GM23338 (cell line): ENCODE measurements around the gene UBASH3A. TPM values are rescaled to one million over a fixed set of nuclear protein-coding genes. Genes with fewer than 3 reads are reported as not detected.

Experiments
- ATAC-seq: fragments of 200-7000 bp; cut with Tn5 transposase; 3 replicates; pipeline ENCODE4 v1.9.1; 2020
- DNase-seq: peaks from one replicate; pipeline ENCODE4 v3.0.0-alpha.2; 2015; ENCODE audit warnings: low spot score
- H2AFZ ChIP-seq: fragments of 200-600 bp; sonication (generic); 2 replicates; pipeline ENCODE4 v1.8.0; 2016; ENCODE audit warnings: antibody characterized with exemption, mild to moderate bottlenecking, moderate library complexity
- H3F3A ChIP-seq: fragments of 200-600 bp; sonication (generic); replicated peaks from 2 replicates; pipeline ENCODE4 v1.8.0; 2017; ENCODE audit warnings: antibody characterized with exemption, mixed run types, low read depth
- H3K27ac ChIP-seq: fragments of 200-600 bp; sonication (generic); 2 replicates; pipeline ENCODE4 v1.6.1; 2016; ENCODE audit warnings: low read depth
- H3K27me3 ChIP-seq: fragments of 200-600 bp; sonication (generic); 2 replicates; pipeline ENCODE4 v1.8.0; 2016; ENCODE audit warnings: mild to moderate bottlenecking, mixed run types, moderate library complexity; ENCODE audit not compliant: insufficient read depth
- H3K36me3 ChIP-seq: fragments of 200-600 bp; sonication (generic); 2 replicates; pipeline ENCODE4 v1.8.0; 2016; ENCODE audit warnings: mild to moderate bottlenecking; ENCODE audit not compliant: insufficient read depth
- H3K4me1 ChIP-seq: fragments of 200-600 bp; sonication (generic); 2 replicates; pipeline ENCODE4 v1.8.0; 2016; ENCODE audit warnings: mild to moderate bottlenecking, moderate library complexity; ENCODE audit not compliant: insufficient read depth
- H3K4me2 ChIP-seq: fragments of 200-600 bp; sonication (generic); 2 replicates; pipeline ENCODE4 v1.7.1; 2017; ENCODE audit warnings: mixed run types
- H3K4me3 ChIP-seq: fragments of 200-600 bp; sonication (generic); 2 replicates; pipeline ENCODE4 v1.6.1; 2016; ENCODE audit warnings: mixed run types
- H3K79me2 ChIP-seq: fragments of 200-600 bp; sonication (generic); replicated peaks from 2 replicates; pipeline ENCODE4 v1.8.0; 2017; ENCODE audit warnings: mild to moderate bottlenecking; ENCODE audit not compliant: insufficient read depth
- H3K9me2 ChIP-seq: fragments of 200-600 bp; sonication (generic); 2 replicates; pipeline ENCODE4 v1.8.0; 2017; ENCODE audit not compliant: insufficient read depth
- H4K20me1 ChIP-seq: fragments of 200-600 bp; sonication (generic); replicated peaks from 2 replicates; pipeline ENCODE4 v1.8.0; 2017; ENCODE audit warnings: mild to moderate bottlenecking; ENCODE audit not compliant: insufficient read depth
- H3K27ac Mint-ChIP-seq: 2 replicates; pipeline ENCODE4 v1.8.0; 2020; ENCODE audit warnings: inconsistent platforms, mild to moderate bottlenecking, moderate library complexity, mixed read lengths
- H3K27me3 Mint-ChIP-seq: 3 replicates; pipeline ENCODE4 v1.8.0; 2022; ENCODE audit warnings: low read depth, mild to moderate bottlenecking, moderate library complexity, mixed read lengths, inconsistent platforms; ENCODE audit not compliant: insufficient read depth, poor library complexity
- H3K36me3 Mint-ChIP-seq: 3 replicates; pipeline ENCODE4 v1.8.0; 2021; ENCODE audit warnings: low read depth, mild to moderate bottlenecking, inconsistent platforms, moderate library complexity, mixed read lengths
- H3K4me1 Mint-ChIP-seq: 3 replicates; pipeline ENCODE4 v1.8.0; 2020; ENCODE audit warnings: mild to moderate bottlenecking, inconsistent platforms, mixed read lengths
- H3K4me3 Mint-ChIP-seq: 3 replicates; pipeline ENCODE4 v1.8.0; 2021; ENCODE audit warnings: moderate library complexity, mild to moderate bottlenecking, inconsistent platforms, mixed read lengths
- H3K9me3 Mint-ChIP-seq: 3 replicates; pipeline ENCODE4 v1.8.0; 2020; ENCODE audit warnings: moderate library complexity, mild to moderate bottlenecking, inconsistent platforms, mixed read lengths
- CREB1 ChIP-seq: fragments of 250-450 bp; sonication (Bioruptor Pico); IDR thresholded peaks from 2 replicates; pipeline ENCODE4 v1.5.0; 2020; ENCODE audit warnings: low read depth, mild to moderate bottlenecking, moderate library complexity
- EZH2 ChIP-seq: fragments of 200-600 bp; sonication (generic); IDR thresholded peaks from one replicate; pipeline ENCODE4 v1.8.0; 2017; ENCODE audit warnings: antibody characterized with exemption, mild to moderate bottlenecking, low read depth; ENCODE audit not compliant: unreplicated experiment
- JUNB ChIP-seq: IDR thresholded peaks from one replicate; pipeline ENCODE4 v1.6.1; 2016; ENCODE audit warnings: antibody characterized with exemption; ENCODE audit not compliant: unreplicated experiment
- NANOG ChIP-seq: IDR thresholded peaks from 2 replicates; pipeline ENCODE4 v1.6.1; 2016; ENCODE audit warnings: antibody characterized with exemption, borderline replicate concordance
- POLR2AphosphoS5 ChIP-seq: IDR thresholded peaks from 2 replicates; pipeline ENCODE4 v1.6.1; 2016; ENCODE audit warnings: antibody characterized with exemption, low read depth
- ZNF114 ChIP-seq: fragments of 250-450 bp; sonication (Bioruptor Pico); IDR thresholded peaks from 2 replicates; pipeline ENCODE4 v1.5.0; 2020; ENCODE audit warnings: mild to moderate bottlenecking, moderate library complexity
- ZNF331 ChIP-seq: fragments of 250-450 bp; sonication (Bioruptor Pico); IDR thresholded peaks from 2 replicates; pipeline ENCODE4 v1.5.0; 2020; ENCODE audit warnings: low read depth, mild to moderate bottlenecking, moderate library complexity
- polyA plus RNA-seq: library from polyadenylated mRNA; unstranded; fragments of >200 nt; fragmentation: Nextera tagmentation; extraction: Ambion mirVana; gene quantifications from 2 replicates; pipeline ENCODE4 v1.2.1, GENCODE V29; 2016
- total RNA-seq: library from RNA; depleted of rRNA; stranded (reverse); fragments of >200 nt; shearing (Covaris generic); gene quantifications from 2 replicates; pipeline ENCODE4 v1.2.3, GENCODE V29; 2014
- TF ChIP-seq, protein P1 (sequence below): IDR thresholded peaks from one replicate; pipeline ENCODE4 v1.6.1; 2018; ENCODE audit warnings: antibody characterized with exemption; ENCODE audit not compliant: unreplicated experiment
- TF ChIP-seq, protein P2 (sequence below): fragments of 250-450 bp; sonication (Bioruptor Pico); IDR thresholded peaks from 2 replicates; pipeline ENCODE4 v1.5.0; 2020; ENCODE audit warnings: mild to moderate bottlenecking, moderate library complexity
- TF ChIP-seq, protein P3 (sequence below), 2 experiments: fragments of 200-600 bp in 1 of 2; sonication (generic) in 1 of 2; conservative IDR thresholded peaks; 2 replicates each; pipeline versions ENCODE4 v1.5.1 to v1.6.1; 2016 to 2017; ENCODE audit warnings: antibody characterized with exemption in 2 of 2, low read depth in 2 of 2, mild to moderate bottlenecking in 2 of 2, moderate library complexity in 1 of 2
- TF ChIP-seq, protein P4 (sequence below): IDR thresholded peaks from 2 replicates; pipeline ENCODE4 v1.6.1; 2016; ENCODE audit warnings: antibody characterized with exemption

Gene UBASH3A
- total and polyA plus RNA-seq, 2 experiments from 2014 or later: not detected

DNA sequence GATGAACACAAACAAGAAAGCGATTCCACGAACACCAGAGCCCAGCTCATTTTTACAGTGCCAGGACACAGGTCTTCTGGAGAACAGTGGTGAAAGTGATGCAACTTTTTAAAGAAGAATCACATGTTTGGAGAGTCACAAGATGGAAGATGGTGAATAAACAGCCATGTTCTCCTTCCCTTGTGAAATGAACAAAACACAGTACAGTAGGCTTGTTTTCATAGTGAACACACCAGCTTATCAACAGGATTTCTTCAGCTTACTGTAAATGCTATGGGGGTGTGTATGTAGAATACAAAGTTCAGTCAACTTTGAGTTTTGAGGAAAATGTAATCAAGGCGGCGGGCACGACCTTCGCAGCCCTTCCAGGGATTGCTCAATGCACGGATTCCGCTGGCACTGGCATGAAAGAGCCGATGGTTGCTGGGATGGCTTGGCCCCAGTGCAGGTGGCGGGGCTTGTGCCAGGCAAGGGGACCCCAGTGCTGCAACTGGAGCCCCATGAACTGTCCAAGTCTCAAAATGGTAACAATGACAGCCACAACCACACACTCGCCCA, 17.6 kb upstream of the UBASH3A start (continued):
- TF ChIP-seq, protein P1, sequence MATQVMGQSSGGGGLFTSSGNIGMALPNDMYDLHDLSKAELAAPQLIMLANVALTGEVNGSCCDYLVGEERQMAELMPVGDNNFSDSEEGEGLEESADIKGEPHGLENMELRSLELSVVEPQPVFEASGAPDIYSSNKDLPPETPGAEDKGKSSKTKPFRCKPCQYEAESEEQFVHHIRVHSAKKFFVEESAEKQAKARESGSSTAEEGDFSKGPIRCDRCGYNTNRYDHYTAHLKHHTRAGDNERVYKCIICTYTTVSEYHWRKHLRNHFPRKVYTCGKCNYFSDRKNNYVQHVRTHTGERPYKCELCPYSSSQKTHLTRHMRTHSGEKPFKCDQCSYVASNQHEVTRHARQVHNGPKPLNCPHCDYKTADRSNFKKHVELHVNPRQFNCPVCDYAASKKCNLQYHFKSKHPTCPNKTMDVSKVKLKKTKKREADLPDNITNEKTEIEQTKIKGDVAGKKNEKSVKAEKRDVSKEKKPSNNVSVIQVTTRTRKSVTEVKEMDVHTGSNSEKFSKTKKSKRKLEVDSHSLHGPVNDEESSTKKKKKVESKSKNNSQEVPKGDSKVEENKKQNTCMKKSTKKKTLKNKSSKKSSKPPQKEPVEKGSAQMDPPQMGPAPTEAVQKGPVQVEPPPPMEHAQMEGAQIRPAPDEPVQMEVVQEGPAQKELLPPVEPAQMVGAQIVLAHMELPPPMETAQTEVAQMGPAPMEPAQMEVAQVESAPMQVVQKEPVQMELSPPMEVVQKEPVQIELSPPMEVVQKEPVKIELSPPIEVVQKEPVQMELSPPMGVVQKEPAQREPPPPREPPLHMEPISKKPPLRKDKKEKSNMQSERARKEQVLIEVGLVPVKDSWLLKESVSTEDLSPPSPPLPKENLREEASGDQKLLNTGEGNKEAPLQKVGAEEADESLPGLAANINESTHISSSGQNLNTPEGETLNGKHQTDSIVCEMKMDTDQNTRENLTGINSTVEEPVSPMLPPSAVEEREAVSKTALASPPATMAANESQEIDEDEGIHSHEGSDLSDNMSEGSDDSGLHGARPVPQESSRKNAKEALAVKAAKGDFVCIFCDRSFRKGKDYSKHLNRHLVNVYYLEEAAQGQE: no peak
- TF ChIP-seq EZH2 (no peak), NANOG (no peak)
- TF ChIP-seq, protein P2, sequence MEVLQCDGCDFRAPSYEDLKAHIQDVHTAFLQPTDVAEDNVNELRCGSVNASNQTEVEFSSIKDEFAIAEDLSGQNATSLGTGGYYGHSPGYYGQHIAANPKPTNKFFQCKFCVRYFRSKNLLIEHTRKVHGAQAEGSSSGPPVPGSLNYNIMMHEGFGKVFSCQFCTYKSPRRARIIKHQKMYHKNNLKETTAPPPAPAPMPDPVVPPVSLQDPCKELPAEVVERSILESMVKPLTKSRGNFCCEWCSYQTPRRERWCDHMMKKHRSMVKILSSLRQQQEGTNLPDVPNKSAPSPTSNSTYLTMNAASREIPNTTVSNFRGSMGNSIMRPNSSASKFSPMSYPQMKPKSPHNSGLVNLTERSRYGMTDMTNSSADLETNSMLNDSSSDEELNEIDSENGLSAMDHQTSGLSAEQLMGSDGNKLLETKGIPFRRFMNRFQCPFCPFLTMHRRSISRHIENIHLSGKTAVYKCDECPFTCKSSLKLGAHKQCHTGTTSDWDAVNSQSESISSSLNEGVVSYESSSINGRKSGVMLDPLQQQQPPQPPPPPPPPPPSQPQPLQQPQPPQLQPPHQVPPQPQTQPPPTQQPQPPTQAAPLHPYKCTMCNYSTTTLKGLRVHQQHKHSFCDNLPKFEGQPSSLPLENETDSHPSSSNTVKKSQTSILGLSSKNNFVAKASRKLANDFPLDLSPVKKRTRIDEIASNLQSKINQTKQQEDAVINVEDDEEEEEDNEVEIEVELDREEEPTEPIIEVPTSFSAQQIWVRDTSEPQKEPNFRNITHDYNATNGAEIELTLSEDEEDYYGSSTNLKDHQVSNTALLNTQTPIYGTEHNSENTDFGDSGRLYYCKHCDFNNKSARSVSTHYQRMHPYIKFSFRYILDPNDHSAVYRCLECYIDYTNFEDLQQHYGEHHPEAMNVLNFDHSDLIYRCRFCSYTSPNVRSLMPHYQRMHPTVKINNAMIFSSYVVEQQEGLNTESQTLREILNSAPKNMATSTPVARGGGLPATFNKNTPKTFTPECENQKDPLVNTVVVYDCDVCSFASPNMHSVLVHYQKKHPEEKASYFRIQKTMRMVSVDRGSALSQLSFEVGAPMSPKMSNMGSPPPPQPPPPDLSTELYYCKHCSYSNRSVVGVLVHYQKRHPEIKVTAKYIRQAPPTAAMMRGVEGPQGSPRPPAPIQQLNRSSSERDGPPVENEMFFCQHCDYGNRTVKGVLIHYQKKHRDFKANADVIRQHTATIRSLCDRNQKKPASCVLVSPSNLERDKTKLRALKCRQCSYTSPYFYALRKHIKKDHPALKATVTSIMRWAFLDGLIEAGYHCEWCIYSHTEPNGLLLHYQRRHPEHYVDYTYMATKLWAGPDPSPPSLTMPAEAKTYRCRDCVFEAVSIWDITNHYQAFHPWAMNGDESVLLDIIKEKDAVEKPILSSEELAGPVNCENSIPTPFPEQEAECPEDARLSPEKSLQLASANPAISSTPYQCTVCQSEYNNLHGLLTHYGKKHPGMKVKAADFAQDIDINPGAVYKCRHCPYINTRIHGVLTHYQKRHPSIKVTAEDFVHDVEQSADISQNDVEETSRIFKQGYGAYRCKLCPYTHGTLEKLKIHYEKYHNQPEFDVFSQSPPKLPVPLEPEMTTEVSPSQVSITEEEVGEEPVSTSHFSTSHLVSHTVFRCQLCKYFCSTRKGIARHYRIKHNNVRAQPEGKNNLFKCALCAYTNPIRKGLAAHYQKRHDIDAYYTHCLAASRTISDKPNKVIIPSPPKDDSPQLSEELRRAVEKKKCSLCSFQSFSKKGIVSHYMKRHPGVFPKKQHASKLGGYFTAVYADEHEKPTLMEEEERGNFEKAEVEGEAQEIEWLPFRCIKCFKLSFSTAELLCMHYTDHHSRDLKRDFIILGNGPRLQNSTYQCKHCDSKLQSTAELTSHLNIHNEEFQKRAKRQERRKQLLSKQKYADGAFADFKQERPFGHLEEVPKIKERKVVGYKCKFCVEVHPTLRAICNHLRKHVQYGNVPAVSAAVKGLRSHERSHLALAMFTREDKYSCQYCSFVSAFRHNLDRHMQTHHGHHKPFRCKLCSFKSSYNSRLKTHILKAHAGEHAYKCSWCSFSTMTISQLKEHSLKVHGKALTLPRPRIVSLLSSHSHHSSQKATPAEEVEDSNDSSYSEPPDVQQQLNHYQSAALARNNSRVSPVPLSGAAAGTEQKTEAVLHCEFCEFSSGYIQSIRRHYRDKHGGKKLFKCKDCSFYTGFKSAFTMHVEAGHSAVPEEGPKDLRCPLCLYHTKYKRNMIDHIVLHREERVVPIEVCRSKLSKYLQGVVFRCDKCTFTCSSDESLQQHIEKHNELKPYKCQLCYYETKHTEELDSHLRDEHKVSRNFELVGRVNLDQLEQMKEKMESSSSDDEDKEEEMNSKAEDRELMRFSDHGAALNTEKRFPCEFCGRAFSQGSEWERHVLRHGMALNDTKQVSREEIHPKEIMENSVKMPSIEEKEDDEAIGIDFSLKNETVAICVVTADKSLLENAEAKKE (CRISPR knock-in tag): no peak

DNA sequence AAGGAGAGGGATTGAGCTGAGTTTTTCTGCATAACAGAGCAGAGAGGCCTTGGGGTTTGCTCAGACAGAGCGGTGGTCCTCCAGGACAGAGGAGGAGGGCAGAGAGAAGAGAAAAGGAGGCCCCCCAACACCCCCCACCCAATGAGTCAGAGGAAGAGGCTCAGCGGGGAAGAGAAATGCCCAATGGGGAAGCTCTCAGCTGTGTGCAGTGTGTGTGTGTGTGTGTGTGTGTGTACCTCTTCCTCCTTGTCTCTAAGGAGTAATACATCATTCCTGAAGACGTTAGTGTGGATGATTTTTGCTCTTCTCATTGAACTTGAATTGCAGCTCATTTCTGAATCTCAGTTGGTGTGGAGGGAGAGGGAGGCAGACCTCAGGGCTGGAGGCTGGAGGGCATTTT, 16.5 kb upstream of the UBASH3A start:
- no peak overlapping the region for H3K4me3 Mint-ChIP-seq
- Histone ChIP-seq H2AFZ (0 out of 2 replicates have a peak overlapping the region, but pooled peaks have one; percentile 18), H3K9me2 (no peaks in the 10 kb centered on the region), H3K27me3 (no peaks in the 10 kb centered on the region), H4K20me1 (no peaks in the 10 kb centered on the region), H3K27ac (no peak overlapping the region), H3K4me1 (peaks cover 6% of the 10 kb centered on the region), H3K79me2 (no peaks in the 10 kb centered on the region), H3F3A (peaks cover 5% of the 10 kb centered on the region; the same call in 1 of the 2 replicates), H3K4me3 (no peak overlapping the region), H3K36me3 (no peaks in the 10 kb centered on the region), H3K4me2 (no peak overlapping the region)
- H3K4me1 Mint-ChIP-seq: peaks cover 35% of the 10 kb centered on the region
- H3K27me3 Mint-ChIP-seq: peaks cover 7% of the 10 kb centered on the region
- DNase-seq: no peak
- ATAC-seq: no peak
- no peak overlapping the region for H3K27ac Mint-ChIP-seq
- H3K9me3 Mint-ChIP-seq: peaks cover 18% of the 10 kb centered on the region
- peaks cover 11% of the 10 kb centered on the region for H3K36me3 Mint-ChIP-seq
- TF ChIP-seq NANOG (no peak), CREB1 (CRISPR knock-in tag) (no peak), EZH2 (no peak), POLR2AphosphoS5 (no peak), ZNF114 (CRISPR knock-in tag) (no peak), JUNB (no peak), ZNF331 (CRISPR knock-in tag) (no peak)
- TF ChIP-seq, protein P3, sequence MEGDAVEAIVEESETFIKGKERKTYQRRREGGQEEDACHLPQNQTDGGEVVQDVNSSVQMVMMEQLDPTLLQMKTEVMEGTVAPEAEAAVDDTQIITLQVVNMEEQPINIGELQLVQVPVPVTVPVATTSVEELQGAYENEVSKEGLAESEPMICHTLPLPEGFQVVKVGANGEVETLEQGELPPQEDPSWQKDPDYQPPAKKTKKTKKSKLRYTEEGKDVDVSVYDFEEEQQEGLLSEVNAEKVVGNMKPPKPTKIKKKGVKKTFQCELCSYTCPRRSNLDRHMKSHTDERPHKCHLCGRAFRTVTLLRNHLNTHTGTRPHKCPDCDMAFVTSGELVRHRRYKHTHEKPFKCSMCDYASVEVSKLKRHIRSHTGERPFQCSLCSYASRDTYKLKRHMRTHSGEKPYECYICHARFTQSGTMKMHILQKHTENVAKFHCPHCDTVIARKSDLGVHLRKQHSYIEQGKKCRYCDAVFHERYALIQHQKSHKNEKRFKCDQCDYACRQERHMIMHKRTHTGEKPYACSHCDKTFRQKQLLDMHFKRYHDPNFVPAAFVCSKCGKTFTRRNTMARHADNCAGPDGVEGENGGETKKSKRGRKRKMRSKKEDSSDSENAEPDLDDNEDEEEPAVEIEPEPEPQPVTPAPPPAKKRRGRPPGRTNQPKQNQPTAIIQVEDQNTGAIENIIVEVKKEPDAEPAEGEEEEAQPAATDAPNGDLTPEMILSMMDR (conservative IDR thresholded peaks at IDR 0.05; ENCODE audit: low read depth in 2 of 2): no peak
- TF ChIP-seq, protein P4, sequence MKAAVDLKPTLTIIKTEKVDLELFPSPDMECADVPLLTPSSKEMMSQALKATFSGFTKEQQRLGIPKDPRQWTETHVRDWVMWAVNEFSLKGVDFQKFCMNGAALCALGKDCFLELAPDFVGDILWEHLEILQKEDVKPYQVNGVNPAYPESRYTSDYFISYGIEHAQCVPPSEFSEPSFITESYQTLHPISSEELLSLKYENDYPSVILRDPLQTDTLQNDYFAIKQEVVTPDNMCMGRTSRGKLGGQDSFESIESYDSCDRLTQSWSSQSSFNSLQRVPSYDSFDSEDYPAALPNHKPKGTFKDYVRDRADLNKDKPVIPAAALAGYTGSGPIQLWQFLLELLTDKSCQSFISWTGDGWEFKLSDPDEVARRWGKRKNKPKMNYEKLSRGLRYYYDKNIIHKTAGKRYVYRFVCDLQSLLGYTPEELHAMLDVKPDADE: no peak
